LNCaP clone FGC (cell line): ENCODE measurements around the gene BLOC1S4.

ENCODE experiments used
- DNase-seq: peaks from one replicate; pipeline ENCODE4 v3.0.0-alpha.2; 2011; ENCODE audit warnings: low read depth
- H3K4me3 ChIP-seq: 2 replicates; pipeline ENCODE4 v1.5.1; 2011; ENCODE audit warnings: mild to moderate bottlenecking, low read depth, low read length, control low read depth
- CTCF ChIP-seq: IDR thresholded peaks from 2 replicates; pipeline ENCODE4 v1.5.1; 2012; ENCODE audit warnings: mild to moderate bottlenecking; ENCODE audit not compliant: control insufficient read depth, insufficient read depth; ENCODE audit errors: extremely low read depth

Gene BLOC1S4

GRCh38 chr4:6749340-6750171, 33.6 kb downstream of the BLOC1S4 start:
- no peak for TF ChIP-seq CTCF
- peak; percentile 66 for DNase-seq

GRCh38 chr4:6750286-6751221, 34.6 kb downstream of the BLOC1S4 start:
- DNase-seq = peak; percentile 88

More at GRCh38 chr4:6749340-6750171, 33.6 kb downstream of the BLOC1S4 start:
- no peak overlapping the region for H3K4me3 ChIP-seq

GRCh38 chr4:6751611-6752485, 35.9 kb downstream of the BLOC1S4 start:
- DNase-seq = peak; percentile 73
- no peak overlapping the region for H3K4me3 ChIP-seq
- TF ChIP-seq CTCF = no peak

More at GRCh38 chr4:6750286-6751221, 34.6 kb downstream of the BLOC1S4 start:
- H3K4me3 ChIP-seq = no peak overlapping the region
- TF ChIP-seq CTCF = no peak

- H3K4me3 ChIP-seq = no peak overlapping the region
- DNase-seq = no peak
- no peak for TF ChIP-seq CTCF
These were observed 36.5 kb downstream of the BLOC1S4 start for GRCh38 chr4:6752486-6752829.

- DNase-seq = no peak
- no peak overlapping the region for H3K4me3 ChIP-seq
- no peak for TF ChIP-seq CTCF
These were observed 37.2 kb downstream of the BLOC1S4 start for GRCh38 chr4:6753103-6753560.

GRCh38 chr4:6753891-6754290, 37.9 kb downstream of the BLOC1S4 start:
- TF ChIP-seq CTCF = no peak
- no peak for DNase-seq
- no peak overlapping the region for H3K4me3 ChIP-seq
